OCI-LY1 (cell line): ENCODE measurements around the gene GOLGA6B.
"Not testable (repeated sequence)": the region's sequence is repeated elsewhere in the genome, so short reads cannot be mapped to it uniquely, and the experiment has no call there.

Source experiments
- H2AFZ ChIP-seq: fragments of 200-600 bp; sonication (generic), shearing (Covaris generic); 2 replicates; pipeline ENCODE4 v1.6.0; 2014; ENCODE audit warnings: antibody characterized with exemption, mild to moderate bottlenecking, low read length
- H3F3A ChIP-seq: fragments of 200-600 bp; sonication (generic), shearing (Covaris generic); 2 replicates; pipeline ENCODE4 v1.6.0; 2014; ENCODE audit warnings: mild to moderate bottlenecking, antibody characterized with exemption, low read length, moderate library complexity; ENCODE audit not compliant: insufficient read depth
- H3K27ac ChIP-seq: fragments of 200-600 bp; sonication (generic); 2 replicates; pipeline ENCODE4 v1.5.1; 2014; ENCODE audit warnings: low read length, mixed run types, mild to moderate bottlenecking, low read depth; ENCODE audit not compliant: poor library complexity, severe bottlenecking
- H3K27me3 ChIP-seq: fragments of 200-600 bp; sonication (generic); 2 replicates; pipeline ENCODE4 v1.6.0; 2014; ENCODE audit warnings: antibody characterized with exemption, mild to moderate bottlenecking, low read length, moderate library complexity; ENCODE audit not compliant: insufficient read depth
- H3K36me3 ChIP-seq: fragments of 200-600 bp; sonication (generic); 2 replicates; pipeline ENCODE4 v1.6.1; 2014; ENCODE audit warnings: mild to moderate bottlenecking, antibody characterized with exemption, low read length, moderate library complexity, mixed read lengths; ENCODE audit not compliant: insufficient read depth
- H3K4me1 ChIP-seq: fragments of 200-600 bp; sonication (generic); 2 replicates; pipeline ENCODE4 v1.5.1; 2014; ENCODE audit warnings: mild to moderate bottlenecking, low read length, moderate library complexity; ENCODE audit not compliant: insufficient read depth, severe bottlenecking
- H3K4me2 ChIP-seq: fragments of 200-600 bp; sonication (generic), shearing (Covaris generic); 2 replicates; pipeline ENCODE4 v1.6.1; 2014; ENCODE audit warnings: low read length
- H3K4me3 ChIP-seq: fragments of 200-600 bp; sonication (generic); 2 replicates; pipeline ENCODE4 v1.5.1; 2014; ENCODE audit warnings: low read length, low read depth, mild to moderate bottlenecking, mixed read lengths; ENCODE audit not compliant: poor library complexity, severe bottlenecking
- H3K79me2 ChIP-seq: fragments of 200-600 bp; shearing (Covaris generic); 2 replicates; pipeline ENCODE4 v1.6.1; 2016; ENCODE audit warnings: mixed run types, low read length, mixed read lengths; ENCODE audit not compliant: insufficient read depth
- H3K9ac ChIP-seq: fragments of 200-600 bp; sonication (generic), shearing (Covaris generic); 2 replicates; pipeline ENCODE4 v1.6.1; 2014; ENCODE audit warnings: mild to moderate bottlenecking, low read length, mixed read lengths
- H3K9me2 ChIP-seq: fragments of 200-600 bp; sonication (generic), shearing (Covaris generic); 2 replicates; pipeline ENCODE4 v1.6.1; 2014; ENCODE audit warnings: low read depth, mild to moderate bottlenecking, low read length, mixed read lengths
- H3K9me3 ChIP-seq: fragments of 200-600 bp; shearing (Covaris generic); 2 replicates; pipeline ENCODE4 v1.6.1; 2014; ENCODE audit warnings: low read length, mixed read lengths
- H4K20me1 ChIP-seq: fragments of 200-600 bp; sonication (generic), shearing (Covaris generic); 2 replicates; pipeline ENCODE4 v1.6.0; 2016; ENCODE audit warnings: mild to moderate bottlenecking, low read length; ENCODE audit not compliant: insufficient read depth

GOLGA6B gene

DNA sequence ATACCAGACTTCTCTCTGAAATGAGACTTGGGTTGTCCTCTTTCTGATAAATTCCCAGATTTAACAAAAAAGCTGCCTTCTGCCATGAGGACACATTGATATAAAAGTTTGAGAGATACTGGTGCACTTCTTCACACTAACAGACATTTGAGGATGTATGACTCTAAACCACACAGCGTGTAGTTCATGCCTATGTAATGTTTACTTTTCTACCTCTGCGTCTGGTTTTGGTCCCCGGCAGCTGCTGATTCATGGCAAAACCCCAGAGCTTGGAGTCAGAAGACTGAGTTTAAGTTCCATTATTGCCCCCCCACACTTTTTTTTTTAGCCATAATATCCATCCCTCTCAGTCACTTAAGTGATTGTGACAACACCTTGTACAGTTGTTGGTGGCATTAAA, 1.5 kb downstream of the GOLGA6B start:
- not testable (repeated sequence) for H3K27ac ChIP-seq, H3K9me3 ChIP-seq, H3K4me1 ChIP-seq

DNA sequence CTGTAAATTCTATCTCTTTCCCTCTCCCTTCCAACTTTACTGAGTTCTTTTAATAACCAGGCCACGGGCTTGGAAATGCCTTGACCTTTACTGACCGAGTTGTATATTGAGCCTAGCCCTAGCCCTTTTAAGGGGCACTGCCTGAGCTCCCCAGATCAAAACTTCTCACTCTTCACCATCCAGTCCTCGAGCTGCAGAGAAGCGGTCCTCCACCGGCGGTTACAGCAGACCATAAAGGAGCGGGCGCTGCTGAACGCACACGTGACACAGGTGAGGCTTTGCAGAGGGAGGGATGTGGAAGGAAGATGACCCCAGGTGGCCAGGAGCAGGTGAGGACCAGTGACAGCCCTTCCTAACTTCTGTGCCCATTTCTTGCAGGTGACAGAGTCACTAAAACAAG, 6.6 kb downstream of the GOLGA6B start:
- not testable (repeated sequence) for H3F3A ChIP-seq, H3K36me3 ChIP-seq, H3K9me3 ChIP-seq, H3K27me3 ChIP-seq, H2AFZ ChIP-seq, H3K9me2 ChIP-seq, H3K27ac ChIP-seq, H3K9ac ChIP-seq, H3K79me2 ChIP-seq, H3K4me1 ChIP-seq, H3K4me2 ChIP-seq, H3K4me3 ChIP-seq, H4K20me1 ChIP-seq

More for the DNA sequence above, 1.5 kb downstream of the GOLGA6B start:
- H3K36me3 ChIP-seq, H3K27me3 ChIP-seq, H3K4me3 ChIP-seq, H4K20me1 ChIP-seq, H3K4me2 ChIP-seq, H2AFZ ChIP-seq, H3K9ac ChIP-seq, H3K9me2 ChIP-seq, H3F3A ChIP-seq, H3K79me2 ChIP-seq: not testable (repeated sequence)

- not testable (repeated sequence) for H3K9me2 ChIP-seq, H3K36me3 ChIP-seq, H3K27ac ChIP-seq, H4K20me1 ChIP-seq, H3K27me3 ChIP-seq, H2AFZ ChIP-seq, H3F3A ChIP-seq, H3K9me3 ChIP-seq, H3K4me3 ChIP-seq, H3K79me2 ChIP-seq, H3K4me1 ChIP-seq, H3K4me2 ChIP-seq, H3K9ac ChIP-seq
These were observed 9.4 kb downstream of the GOLGA6B start for GRCh38 chr15:72663931-72664330.

GRCh38 chr15:72665706-72666105, 11.2 kb downstream of the GOLGA6B start:
- not testable (repeated sequence) for H3K4me2 ChIP-seq, H3K9ac ChIP-seq, H3K27ac ChIP-seq, H3K4me1 ChIP-seq, H3F3A ChIP-seq, H3K79me2 ChIP-seq, H3K4me3 ChIP-seq, H3K27me3 ChIP-seq, H2AFZ ChIP-seq, H3K9me2 ChIP-seq, H3K36me3 ChIP-seq, H3K9me3 ChIP-seq, H4K20me1 ChIP-seq

- H3K27me3 ChIP-seq, H3K9ac ChIP-seq, H3K27ac ChIP-seq, H2AFZ ChIP-seq, H3K9me2 ChIP-seq, H3K79me2 ChIP-seq, H4K20me1 ChIP-seq, H3K4me3 ChIP-seq, H3K4me2 ChIP-seq, H3K9me3 ChIP-seq, H3F3A ChIP-seq, H3K36me3 ChIP-seq: not testable (repeated sequence)
- peaks cover 13% of the 10 kb centered on the region for H3K4me1 ChIP-seq
These were observed 15.3 kb downstream of the GOLGA6B start for GRCh38 chr15:72669803-72670202.
